ENCODE measurements around the gene EEPD1. TPM values are rescaled to one million over a fixed set of nuclear protein-coding genes. Genes with fewer than 3 reads are reported as not detected.

The EEPD1 gene
- total and polyA plus RNA-seq, 10 donors = 7.7 to 23.4 (median 14.6) TPM

DNA sequence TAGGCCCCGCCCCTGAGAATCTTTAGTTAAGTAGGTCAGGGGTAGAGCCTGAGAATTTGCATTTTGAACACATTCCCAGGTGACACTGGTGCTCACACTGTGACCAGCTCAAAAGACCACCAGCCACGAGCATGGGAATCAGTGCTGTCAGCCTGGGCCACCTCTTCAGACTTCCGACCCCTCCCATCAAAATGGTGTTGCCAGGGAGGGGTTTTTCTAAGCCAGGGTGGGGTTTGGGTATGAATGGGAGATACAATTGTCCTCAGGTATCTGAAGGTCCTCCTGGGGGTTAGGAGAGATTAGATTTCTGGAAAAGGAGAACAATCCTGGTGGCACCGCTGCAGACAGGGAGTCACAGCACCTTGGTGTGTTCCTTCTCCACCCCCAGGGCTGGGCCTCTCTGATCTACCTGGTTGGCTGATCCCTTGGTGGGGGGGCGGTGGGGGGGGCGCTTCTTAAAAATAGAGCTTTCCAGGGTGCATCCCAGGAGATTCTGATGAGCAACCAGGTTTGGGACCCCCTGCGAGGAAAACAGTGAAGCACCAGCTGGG lies 125.1 kb downstream of the EEPD1 start:
- Histone ChIP-seq H3K4me1 (peaks cover 8 to 45% (median 28%) of the 10 kb centered on the region in 6 donors), H3K27ac (no peak overlapping the region), H3K9me3 (no peaks in the 10 kb centered on the region), H3K27me3 (replicated peaks in 1 of 7) (peaks cover 0 to 3% (median 0%) of the 10 kb centered on the region in 7 donors), H3K4me3 (no peak overlapping the region), H3K36me3 (no peaks in the 10 kb centered on the region)
- TF ChIP-seq POLR2AphosphoS5 (IDR thresholded peaks at IDR 0.05) (no peak), POLR2A (IDR thresholded peaks at IDR 0.05) (no peak)
- TF ChIP-seq, protein P1, sequence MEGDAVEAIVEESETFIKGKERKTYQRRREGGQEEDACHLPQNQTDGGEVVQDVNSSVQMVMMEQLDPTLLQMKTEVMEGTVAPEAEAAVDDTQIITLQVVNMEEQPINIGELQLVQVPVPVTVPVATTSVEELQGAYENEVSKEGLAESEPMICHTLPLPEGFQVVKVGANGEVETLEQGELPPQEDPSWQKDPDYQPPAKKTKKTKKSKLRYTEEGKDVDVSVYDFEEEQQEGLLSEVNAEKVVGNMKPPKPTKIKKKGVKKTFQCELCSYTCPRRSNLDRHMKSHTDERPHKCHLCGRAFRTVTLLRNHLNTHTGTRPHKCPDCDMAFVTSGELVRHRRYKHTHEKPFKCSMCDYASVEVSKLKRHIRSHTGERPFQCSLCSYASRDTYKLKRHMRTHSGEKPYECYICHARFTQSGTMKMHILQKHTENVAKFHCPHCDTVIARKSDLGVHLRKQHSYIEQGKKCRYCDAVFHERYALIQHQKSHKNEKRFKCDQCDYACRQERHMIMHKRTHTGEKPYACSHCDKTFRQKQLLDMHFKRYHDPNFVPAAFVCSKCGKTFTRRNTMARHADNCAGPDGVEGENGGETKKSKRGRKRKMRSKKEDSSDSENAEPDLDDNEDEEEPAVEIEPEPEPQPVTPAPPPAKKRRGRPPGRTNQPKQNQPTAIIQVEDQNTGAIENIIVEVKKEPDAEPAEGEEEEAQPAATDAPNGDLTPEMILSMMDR (IDR thresholded peaks at IDR 0.05 in 8 of 11, conservative IDR thresholded peaks at IDR 0.05 in 3 of 11) = no peak
- intact Hi-C loops (cut with DNase I; ENCODE audit: low total_unique reads) = no loop called here
- WGBS, 5 donors = 82 to 91% (median 88%) methylated on average over 6 to 7 of the region's 7 CpGs
- DNase-seq = no peak

- no peak for DNase-seq
- Histone ChIP-seq H3K9me3 (no peaks in the 10 kb centered on the region), H3K4me3 (no peak overlapping the region), H3K27ac (no peak overlapping the region), H3K4me1 (peaks cover 10 to 45% (median 29%) of the 10 kb centered on the region in 6 donors), H3K36me3 (no peaks in the 10 kb centered on the region), H3K27me3 (replicated peaks in 1 of 7) (peaks cover 0 to 3% (median 0%) of the 10 kb centered on the region in 7 donors)
- no peak for TF ChIP-seq POLR2AphosphoS5 (IDR thresholded peaks at IDR 0.05)
- TF ChIP-seq, protein P1 (IDR thresholded peaks at IDR 0.05 in 8 of 11, conservative IDR thresholded peaks at IDR 0.05 in 3 of 11) = no peak
- TF ChIP-seq POLR2A (IDR thresholded peaks at IDR 0.05) = no peak
- 65 to 85% (median 79%) methylated on average over 7 of the region's 7 CpGs for whole genome bisulfite sequencing, 5 donors
- intact Hi-C loops (cut with DNase I; ENCODE audit: low total_unique reads) = no loop called here
Observed at GRCh38 chr7:36278620-36279172, 125.6 kb downstream of the EEPD1 start.

- no peak for DNase-seq
- intact Hi-C loops (cut with DNase I; ENCODE audit: low total_unique reads) = no loop called here
- Histone ChIP-seq H3K4me1 (peaks cover 11 to 50% (median 33%) of the 10 kb centered on the region in 6 donors), H3K9me3 (no peaks in the 10 kb centered on the region), H3K4me3 (no peak overlapping the region), H3K36me3 (no peaks in the 10 kb centered on the region), H3K27me3 (replicated peaks in 1 of 7) (peaks cover 0 to 3% (median 0%) of the 10 kb centered on the region in 7 donors), H3K27ac (no peak overlapping the region)
- 80 to 90% (median 86%) methylated on average over 8 to 9 of the region's 9 CpGs for WGBS, 5 donors
- TF ChIP-seq POLR2A (IDR thresholded peaks at IDR 0.05) = no peak
- TF ChIP-seq POLR2AphosphoS5 (IDR thresholded peaks at IDR 0.05) = no peak
- TF ChIP-seq, protein P1 (IDR thresholded peaks at IDR 0.05 in 8 of 11, conservative IDR thresholded peaks at IDR 0.05 in 3 of 11) = no peak
Observed at GRCh38 chr7:36279200-36279925, 126.3 kb downstream of the EEPD1 start.

DNA sequence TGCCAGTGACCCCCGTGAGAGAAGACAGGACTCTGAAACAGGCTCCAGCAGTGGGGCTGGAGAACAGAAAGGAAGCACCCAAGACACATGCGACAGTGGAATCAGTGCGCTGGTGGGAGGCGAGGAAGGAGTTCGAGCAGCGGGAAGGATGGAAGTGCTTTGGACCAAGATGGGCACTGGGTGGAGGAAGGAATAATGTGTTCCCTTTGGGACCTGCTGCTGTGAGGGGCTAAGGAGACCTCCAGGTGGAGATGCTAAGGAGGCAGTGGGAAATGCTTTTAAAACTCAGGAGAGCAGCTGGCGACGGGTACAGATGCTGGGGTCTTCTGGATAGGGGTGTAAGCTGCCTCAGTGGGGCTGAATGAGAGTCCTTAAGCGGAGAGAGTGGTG lies 126.9 kb downstream of the EEPD1 start:
- peaks cover 12 to 50% (median 35%) of the 10 kb centered on the region in 6 donors for H3K4me1 ChIP-seq
- no peaks in the 10 kb centered on the region for H3K36me3 ChIP-seq
- no peaks in the 10 kb centered on the region for H3K9me3 ChIP-seq
- H3K27ac ChIP-seq = no peak overlapping the region
- no peak for DNase-seq
- WGBS, 5 donors = 84 to 99% (median 96%) methylated on average over 9 of the region's 9 CpGs
- TF ChIP-seq POLR2AphosphoS5 (IDR thresholded peaks at IDR 0.05) = no peak
- no peak for TF ChIP-seq POLR2A (IDR thresholded peaks at IDR 0.05)
- TF ChIP-seq, protein P1 (IDR thresholded peaks at IDR 0.05 in 8 of 11, conservative IDR thresholded peaks at IDR 0.05 in 3 of 11) = no peak
- no peak overlapping the region for H3K4me3 ChIP-seq
- H3K27me3 ChIP-seq (replicated peaks in 1 of 7) = peaks cover 0 to 3% (median 0%) of the 10 kb centered on the region in 7 donors
- intact Hi-C loops (cut with DNase I; ENCODE audit: low total_unique reads) = loop anchor here (10.0 kb wide), 1 partner anchor 125 kb away; the partner anchor contains the start of gene EEPD1

Measured in spleen (tissue), 11 donors.